ENCODE data around the gene IRF7.
"Not testable (repeated sequence)": the region's sequence is repeated elsewhere in the genome, so short reads cannot be mapped to it uniquely, and the experiment has no call there.

IRF7 gene

GRCh38 chr11:577611-577894 lies 38.2 kb downstream of the IRF7 start:
- DNase-seq: no peak

GRCh38 chr11:576811-577610 lies 38.7 kb downstream of the IRF7 start:
- DNase-seq: no peak

GRCh38 chr11:575996-576768 lies 39.6 kb downstream of the IRF7 start, which contains the start of gene PHRF1:
PHRF1 (plus strand) TSS chr11:576470; CDS start chr11:581513, 5,043 bp downstream.
- DNase-seq: peak; percentile 98

- peak; percentile 79 for DNase-seq
Observed at GRCh38 chr11:575313-575995, 40.3 kb downstream of the IRF7 start.

GRCh38 chr11:574632-575312 lies 41.0 kb downstream of the IRF7 start:
- DNase-seq: peak; percentile 40

- DNase-seq: not testable (repeated sequence)
Observed at GRCh38 chr11:574031-574570, 41.6 kb downstream of the IRF7 start.

- DNase-seq: no peak
Observed at GRCh38 chr11:573146-573759, 42.5 kb downstream of the IRF7 start.

- DNase-seq: no peak
Observed at GRCh38 chr11:571802-572185, 44.0 kb downstream of the IRF7 start.

GRCh38 chr11:569158-569885 lies 46.4 kb downstream of the IRF7 start:
- DNase-seq: no peak

GRCh38 chr11:568306-569157 lies 47.2 kb downstream of the IRF7 start:
- DNase-seq: peak; percentile 93

GRCh38 chr11:567629-568292 lies 48.0 kb downstream of the IRF7 start:
- DNase-seq: no peak

GRCh38 chr11:567011-567628 lies 48.6 kb downstream of the IRF7 start:
- no peak for DNase-seq

GRCh38 chr11:565921-566509 lies 49.7 kb downstream of the IRF7 start:
- no peak for DNase-seq

GRCh38 chr11:563812-564578 lies 51.8 kb downstream of the IRF7 start:
- DNase-seq: no peak

- no peak for DNase-seq
Observed at GRCh38 chr11:563066-563811, 52.5 kb downstream of the IRF7 start.
